Lung (tissue), 12 donors: ENCODE data around the gene GOLGA8S. TPM values are rescaled to one million over a fixed set of nuclear protein-coding genes. Genes with fewer than 3 reads are reported as not detected.
"Not testable (repeated sequence)": the region's sequence is repeated elsewhere in the genome, so short reads cannot be mapped to it uniquely, and the experiment has no call there.

Experiments
- ATAC-seq: fragments of 200-7000 bp; cut with Tn5 transposase; one replicate; pipeline ENCODE4 v1.9.1; 2020; ENCODE audit warnings: moderate number of reproducible peaks; ENCODE audit not compliant: insufficient read depth, low FRiP score
- DNase-seq, 3 donors: peaks; one replicate each; pipeline ENCODE4 v3.0.0-alpha.2; 2013 to 2017
- H3K27ac ChIP-seq, 2 donors: one replicate each; pipeline ENCODE4 v1.5.1; 2013; ENCODE audit warnings: mild to moderate bottlenecking in 2 of 2, moderate library complexity in 2 of 2, control low read depth in 1 of 2, inconsistent platforms in 1 of 2, low read depth in 1 of 2, low read length in 1 of 2
- H3K27me3 ChIP-seq, 3 donors: one replicate each; pipeline ENCODE4 v1.5.1; 2013; ENCODE audit warnings: low read length in 2 of 3; ENCODE audit not compliant: control insufficient read depth in 3 of 3, insufficient read depth in 3 of 3
- H3K36me3 ChIP-seq, 4 donors: one replicate each; pipeline ENCODE4 v1.5.1; 2013; ENCODE audit warnings: low read length in 4 of 4, mild to moderate bottlenecking in 1 of 4, moderate library complexity in 1 of 4; ENCODE audit not compliant: control insufficient read depth in 4 of 4, insufficient read depth in 4 of 4
- H3K4me1 ChIP-seq, 5 donors: one replicate each; pipeline ENCODE4 v1.5.1; 2013; ENCODE audit warnings: low read length in 5 of 5, mild to moderate bottlenecking in 2 of 5, moderate library complexity in 1 of 5; ENCODE audit not compliant: control insufficient read depth in 5 of 5, insufficient read depth in 5 of 5
- H3K4me3 ChIP-seq: one replicate; pipeline ENCODE4 v1.5.1; 2013; ENCODE audit warnings: mild to moderate bottlenecking, control low read depth, moderate library complexity
- H3K9ac ChIP-seq, 2 donors: one replicate each; pipeline ENCODE4 v1.5.1; 2013; ENCODE audit warnings: low read length in 2 of 2, control low read depth in 1 of 2; ENCODE audit not compliant: insufficient read depth in 1 of 2
- H3K9me3 ChIP-seq, 4 donors: one replicate each; pipeline ENCODE4 v1.5.1; 2013; ENCODE audit warnings: low read length in 3 of 4, mild to moderate bottlenecking in 1 of 4, moderate library complexity in 1 of 4; ENCODE audit not compliant: control insufficient read depth in 4 of 4, insufficient read depth in 3 of 4
- CTCF ChIP-seq: IDR thresholded peaks from 2 replicates; pipeline ENCODE4 v1.5.1; 2012; ENCODE audit warnings: mild to moderate bottlenecking; ENCODE audit errors: control extremely low read depth, extremely low read depth
- WGBS, 2 donors: extraction: QIAGEN DNeasy Blood & Tissue Kit; methylation state at CpG; one replicate each; pipeline ENCODE4 v1.1.7; 2013; 5-methylcytosine and 5-hydroxymethylcytosine counted together
- polyA plus RNA-seq, 2 donors: library from polyadenylated mRNA; stranded (reverse); fragments of 200-250 nt; gene quantifications; one replicate each; pipeline ENCODE4 v1.2.1, GENCODE V29; 2013
- total RNA-seq, 2 donors: library from RNA; depleted of rRNA in 1 of 2; stranded (reverse); fragments of >200 nt in 1 of 2; gene quantifications; one replicate each; pipeline ENCODE4 v1.2.1, GENCODE V29; 2014 to 2021
- donor health status: control.
- donor health status: control.
- donor health status: Bipolar disorder and iron deficiency.
- donor health status: healthy.
- donor health status: DM: yes; HTN: yes; CAD: no.

The GOLGA8S gene
- total and polyA plus RNA-seq, 4 donors = 0.05 to 0.40 (median 0.16) TPM

GRCh38 chr15:23402140-23402539 lies 47.6 kb downstream of the GOLGA8S start:
- peaks cover 0 to 5% (median 2%) of the 10 kb centered on the region in 4 donors for H3K9me3 ChIP-seq
- no peak overlapping the region for H3K4me3 ChIP-seq
- DNase-seq = no peak
- no peak for TF ChIP-seq CTCF
- ATAC-seq = no peak
- peaks cover 0 to 8% (median 0%) of the 10 kb centered on the region in 5 donors for H3K4me1 ChIP-seq
- 66 to 68% methylated on average over 2 of the region's 2 CpGs for WGBS, 2 donors
- H3K36me3 ChIP-seq = no peaks in the 10 kb centered on the region
- no peak overlapping the region for H3K27ac ChIP-seq
- no peak overlapping the region for H3K9ac ChIP-seq
- no peaks in the 10 kb centered on the region for H3K27me3 ChIP-seq

- no peak overlapping the region for H3K9ac ChIP-seq
- no peak overlapping the region for H3K4me3 ChIP-seq
- WGBS, 2 donors = 79% methylated on average over 5 of the region's 5 CpGs
- H3K4me1 ChIP-seq = peaks cover 0 to 8% (median 0%) of the 10 kb centered on the region in 5 donors
- ATAC-seq (no peak), DNase-seq (no peak)
- peaks cover 0 to 5% (median 1%) of the 10 kb centered on the region in 4 donors for H3K9me3 ChIP-seq
- H3K27ac ChIP-seq = no peak overlapping the region
- no peaks in the 10 kb centered on the region for H3K36me3 ChIP-seq
- no peaks in the 10 kb centered on the region for H3K27me3 ChIP-seq
- TF ChIP-seq CTCF = no peak
Observed at GRCh38 chr15:23402544-23402943, 48.0 kb downstream of the GOLGA8S start.

- Histone ChIP-seq H3K4me1 (peaks cover 0 to 8% (median 0%) of the 10 kb centered on the region in 5 donors), H3K27ac (peak overlapping the region in 1 of 2 donors; percentile 12), H3K4me3 (no peak overlapping the region), H3K27me3 (no peaks in the 10 kb centered on the region), H3K9ac (no peak overlapping the region), H3K36me3 (no peaks in the 10 kb centered on the region), H3K9me3 (peaks cover 0 to 5% (median under 1%) of the 10 kb centered on the region in 4 donors)
- DNase-seq = peak; percentile 69 to 92 (median 88)
- 66 to 80% methylated on average over 4 of the region's 4 CpGs for WGBS, 2 donors
- no peak for TF ChIP-seq CTCF
- peak; percentile 53 for ATAC-seq
Observed at GRCh38 chr15:23403550-23403949, 49.0 kb downstream of the GOLGA8S start.

- DNase-seq (no peak), ATAC-seq (no peak)
- no peaks in the 10 kb centered on the region for H3K4me1 ChIP-seq
- no peak overlapping the region for H3K4me3 ChIP-seq
- no peak for TF ChIP-seq CTCF
- 83 to 85% methylated on average over 10 of the region's 10 CpGs for WGBS, 2 donors
- no peaks in the 10 kb centered on the region for H3K36me3 ChIP-seq
- H3K27me3 ChIP-seq = no peaks in the 10 kb centered on the region
- no peak overlapping the region for H3K27ac ChIP-seq
- H3K9ac ChIP-seq = no peak overlapping the region
- peaks cover 0 to 2% (median under 1%) of the 10 kb centered on the region in 4 donors for H3K9me3 ChIP-seq
Observed at GRCh38 chr15:23411841-23412240, 57.3 kb downstream of the GOLGA8S start.

- not testable (repeated sequence) for H3K9ac ChIP-seq, DNase-seq, H3K9me3 ChIP-seq, H3K27ac ChIP-seq, H3K36me3 ChIP-seq, H3K27me3 ChIP-seq, H3K4me3 ChIP-seq, ATAC-seq, H3K4me1 ChIP-seq
- 79 to 87% methylated on average over 5 of the region's 5 CpGs for WGBS, 2 donors
Observed at GRCh38 chr15:23412881-23413600, 58.5 kb downstream of the GOLGA8S start.
